H7 (cell line): Measurements from ENCODE around the gene MED9. TPM values are rescaled to one million over a fixed set of nuclear protein-coding genes. Genes with fewer than 3 reads are reported as not detected.

ENCODE experiments used
- DNase-seq: peaks from one replicate; pipeline ENCODE4 v3.0.0; 2012
- H3K27me3 ChIP-seq: 2 replicates; pipeline ENCODE4 v1.6.0; 2011; ENCODE audit warnings: mild to moderate bottlenecking, low read length; ENCODE audit not compliant: control insufficient read depth, insufficient read depth
- H3K36me3 ChIP-seq: replicated peaks from 2 replicates; pipeline ENCODE4 v1.5.1; 2011; ENCODE audit warnings: low read length; ENCODE audit not compliant: control insufficient read depth, insufficient read depth
- H3K4me3 ChIP-seq: 2 replicates; pipeline ENCODE4 v1.5.1; 2011; ENCODE audit warnings: low read depth, mild to moderate bottlenecking, control low read depth, low read length, moderate library complexity; ENCODE audit not compliant: insufficient read depth
- total RNA-seq: library from RNA; depleted of rRNA; stranded (reverse); fragments of >200 nt; shearing (Covaris generic); gene quantifications from 2 replicates; pipeline ENCODE4 v1.2.3, GENCODE V29; 2014; rRNA removed

The MED9 gene
- total RNA-seq, 1 experiment from 2014 or later, result 28.9 TPM

DNA sequence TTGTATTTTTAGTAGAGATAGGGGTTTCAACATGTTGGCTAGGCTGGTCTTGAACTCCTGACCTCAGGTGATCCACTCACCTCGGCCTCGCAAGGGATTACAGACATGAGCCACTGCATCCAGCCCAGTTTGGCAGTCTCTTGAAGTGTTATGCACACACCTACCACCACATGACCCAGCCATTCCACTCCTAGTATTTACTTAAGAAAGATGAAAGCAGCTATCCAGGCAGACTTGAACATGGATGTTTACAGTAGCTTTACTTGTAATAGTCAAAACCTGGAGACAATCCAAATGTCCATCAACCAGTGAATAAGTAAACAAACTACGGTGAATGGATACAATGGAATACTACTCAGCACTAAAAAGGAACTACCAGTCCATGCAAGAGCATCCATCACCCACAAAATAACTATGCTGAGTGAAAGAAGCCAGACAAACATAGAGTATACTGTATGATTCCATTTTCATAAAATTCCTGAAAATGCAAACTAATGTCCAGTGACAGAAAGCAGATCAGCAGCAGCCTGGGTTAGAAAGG is 57.2 kb downstream of the MED9 start:
- Histone ChIP-seq H3K36me3 (no peaks in the 10 kb centered on the region), H3K27me3 (no peaks in the 10 kb centered on the region), H3K4me3 (no peak overlapping the region)
- no peak for DNase-seq

DNA sequence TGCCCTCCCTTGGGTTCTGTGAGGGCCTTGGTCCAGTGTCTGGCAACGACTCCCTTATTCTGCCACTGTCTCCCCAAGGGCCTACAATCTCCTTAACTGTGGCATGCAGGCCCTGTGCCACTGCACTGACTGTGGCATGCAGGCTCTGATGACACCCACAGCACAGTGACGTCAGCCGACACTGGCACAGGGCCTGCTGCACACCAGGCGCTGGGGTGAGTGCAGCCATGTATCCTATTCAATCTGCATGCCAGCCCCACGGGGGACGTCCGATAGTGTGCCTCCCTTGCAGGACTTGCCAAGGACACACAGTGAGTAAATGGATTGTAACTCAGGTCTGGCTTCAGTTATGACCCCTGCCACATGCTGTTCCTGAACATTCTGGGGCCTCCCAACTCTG is 59.2 kb downstream of the MED9 start:
- DNase-seq, result no peak
- no peak overlapping the region for H3K4me3 ChIP-seq
- H3K36me3 ChIP-seq, result no peaks in the 10 kb centered on the region
- H3K27me3 ChIP-seq, result no peaks in the 10 kb centered on the region

DNA sequence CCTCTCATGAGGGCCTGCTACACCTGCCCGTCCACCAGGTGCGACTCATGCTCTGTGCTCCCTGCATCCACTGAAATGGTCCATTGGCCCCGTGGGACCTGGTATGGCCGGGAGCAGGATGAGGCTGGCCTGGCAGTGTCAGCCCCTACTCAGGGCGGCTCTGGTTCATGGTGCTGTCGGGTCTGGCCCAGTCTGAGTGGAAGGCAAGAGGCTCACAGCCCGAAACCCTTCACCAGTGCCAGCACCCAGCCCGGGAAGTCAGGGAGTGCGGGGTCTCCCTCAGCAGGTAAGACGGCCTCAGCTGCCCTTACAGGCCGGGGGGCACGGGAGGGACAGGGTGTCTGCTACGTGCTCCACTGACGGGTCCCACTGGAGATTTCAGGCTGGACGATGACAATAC is 59.9 kb downstream of the MED9 start:
- no peak for DNase-seq
- Histone ChIP-seq H3K27me3 (no peaks in the 10 kb centered on the region), H3K36me3 (no peaks in the 10 kb centered on the region), H3K4me3 (no peak overlapping the region)

DNA sequence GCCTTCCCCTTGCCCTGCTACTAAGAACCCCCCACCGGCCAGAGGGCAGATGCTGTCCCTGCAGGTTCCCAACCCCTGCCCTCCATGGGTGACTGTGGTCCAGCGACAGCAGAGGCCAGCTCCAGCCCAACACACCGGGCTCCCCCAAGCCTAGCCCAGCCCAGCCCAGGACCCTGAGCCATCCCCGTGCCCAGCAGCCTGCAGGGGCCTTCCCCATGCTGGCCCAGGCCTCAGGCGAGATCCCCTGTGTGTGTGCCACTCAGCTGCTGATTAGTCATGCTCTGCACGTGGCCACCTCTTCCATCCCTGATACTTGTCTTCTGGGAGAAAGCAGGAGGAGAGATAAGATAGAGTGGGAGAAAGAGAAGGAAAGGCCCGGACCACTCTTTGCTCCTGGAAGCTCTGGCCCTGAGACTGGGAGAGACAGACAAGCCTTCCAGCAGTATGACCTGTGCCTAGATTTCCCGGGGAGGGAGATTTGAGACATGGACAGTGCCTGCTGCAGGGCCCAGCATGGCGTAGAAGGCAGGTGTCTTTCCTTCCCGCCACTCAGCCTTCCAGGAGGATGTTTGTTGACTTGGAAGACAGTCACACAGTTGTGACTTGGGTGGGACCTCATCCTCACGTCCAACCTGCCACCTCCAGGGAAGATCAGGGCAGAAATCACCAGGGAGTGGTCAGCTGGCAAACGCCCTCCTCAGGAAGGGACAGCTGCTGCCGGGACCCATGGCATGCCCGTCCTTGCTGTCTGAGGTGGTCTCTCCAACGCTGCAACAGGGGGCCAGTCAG is 60.7 kb downstream of the MED9 start:
- DNase-seq, result no peak
- Histone ChIP-seq H3K36me3 (no peaks in the 10 kb centered on the region), H3K4me3 (no peak overlapping the region), H3K27me3 (no peaks in the 10 kb centered on the region)

DNA sequence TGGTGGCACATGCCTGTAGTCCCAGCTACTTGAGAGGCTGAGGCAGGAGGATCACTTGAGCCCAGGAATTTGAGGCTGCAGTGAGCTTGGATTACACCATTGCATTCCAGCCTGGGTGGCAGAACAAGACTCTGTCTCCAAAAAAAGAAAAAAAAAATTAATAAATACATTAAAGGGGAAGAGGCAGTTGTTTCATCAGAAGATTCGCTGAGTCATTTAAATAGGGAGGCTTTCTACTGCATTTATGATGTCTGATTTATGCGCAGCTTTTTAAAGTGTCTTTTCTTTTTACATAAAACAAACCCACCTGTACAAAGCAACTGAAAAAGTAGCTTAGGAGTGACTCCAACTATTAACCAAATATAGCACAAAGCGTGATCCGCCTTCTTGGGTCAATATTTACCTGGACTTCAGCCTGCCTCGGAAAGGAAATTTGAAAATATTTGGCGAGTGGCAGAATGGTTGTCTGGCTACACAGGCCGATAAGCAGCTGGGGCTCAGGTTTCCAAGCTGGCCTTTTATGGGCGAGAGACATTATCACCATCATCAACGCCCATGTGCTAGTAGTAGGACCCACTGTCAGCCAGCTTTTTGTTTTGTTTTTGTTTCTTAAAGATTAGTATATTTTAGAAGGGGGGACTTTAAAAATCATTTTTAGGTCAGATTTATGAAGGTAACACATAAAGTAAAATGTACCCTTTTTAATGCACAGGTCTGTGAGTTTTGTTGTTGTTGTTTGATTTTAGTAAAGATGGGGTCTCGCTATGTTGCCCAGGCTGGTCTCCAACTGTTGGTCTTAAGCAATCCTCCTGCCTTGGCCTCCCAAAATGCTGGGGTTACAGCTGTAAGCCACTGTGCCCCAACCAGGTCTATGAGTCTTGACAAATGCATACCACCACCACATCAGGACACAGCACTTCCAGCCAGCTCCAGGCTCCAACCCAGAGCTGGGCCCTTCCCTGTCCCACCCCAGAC is 61.9 kb downstream of the MED9 start:
- no peak overlapping the region for H3K4me3 ChIP-seq
- no peaks in the 10 kb centered on the region for H3K36me3 ChIP-seq
- no peaks in the 10 kb centered on the region for H3K27me3 ChIP-seq
- DNase-seq, result no peak

DNA sequence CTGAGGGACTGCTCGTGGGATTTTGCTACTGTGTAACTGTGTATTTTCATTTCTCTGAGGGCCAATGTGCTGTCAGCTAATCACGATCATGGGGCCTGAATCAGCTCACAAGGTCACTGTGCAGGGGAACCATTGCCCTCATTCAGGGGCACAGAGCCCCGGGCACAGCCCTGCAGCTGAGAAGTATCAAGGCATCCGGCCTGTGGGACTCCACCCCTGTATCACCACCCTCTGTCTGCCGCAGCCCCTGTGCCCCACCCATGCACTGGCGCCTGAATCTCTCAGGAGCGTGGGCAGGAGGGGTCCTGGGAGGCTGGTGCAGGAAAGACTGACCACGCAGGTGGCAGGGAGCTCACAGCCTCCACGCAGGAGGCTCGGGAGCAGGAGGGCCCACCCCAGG is 62.8 kb downstream of the MED9 start:
- Histone ChIP-seq H3K4me3 (no peak overlapping the region), H3K36me3 (no peaks in the 10 kb centered on the region), H3K27me3 (no peaks in the 10 kb centered on the region)
- DNase-seq, result no peak

DNA sequence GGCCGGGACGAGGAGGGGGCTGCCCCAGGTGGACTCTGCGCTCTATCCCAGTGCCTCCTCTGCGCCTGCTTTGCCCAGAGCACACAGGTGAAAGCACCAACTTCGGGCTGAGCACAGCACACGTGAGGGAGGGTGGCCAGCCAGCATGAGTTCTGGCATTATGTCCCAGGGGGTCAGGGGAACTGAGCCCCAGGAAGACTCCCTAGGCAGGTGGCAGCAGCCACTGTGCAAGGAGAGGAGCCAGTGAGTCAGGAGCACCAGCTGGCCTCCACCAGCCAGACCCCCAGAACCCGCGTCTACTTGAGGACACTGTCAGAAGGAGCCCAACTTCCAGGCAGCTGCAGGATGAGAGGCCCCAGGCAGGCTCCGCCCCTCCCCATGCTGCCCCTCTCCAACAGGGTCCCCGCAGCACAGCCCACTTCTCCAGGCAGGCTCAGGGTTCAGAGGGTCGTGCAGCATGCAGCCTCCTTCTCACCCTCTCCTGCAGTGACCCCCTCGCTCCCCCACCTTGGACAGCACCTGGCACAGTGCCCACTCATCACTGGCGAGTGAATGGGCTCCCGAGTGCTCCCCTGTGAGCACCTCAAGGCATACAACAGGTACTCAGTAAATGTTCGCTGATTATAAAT is 63.6 kb downstream of the MED9 start:
- H3K4me3 ChIP-seq, result no peak overlapping the region
- DNase-seq, result peak; percentile 84
- H3K36me3 ChIP-seq, result no peaks in the 10 kb centered on the region
- no peaks in the 10 kb centered on the region for H3K27me3 ChIP-seq

DNA sequence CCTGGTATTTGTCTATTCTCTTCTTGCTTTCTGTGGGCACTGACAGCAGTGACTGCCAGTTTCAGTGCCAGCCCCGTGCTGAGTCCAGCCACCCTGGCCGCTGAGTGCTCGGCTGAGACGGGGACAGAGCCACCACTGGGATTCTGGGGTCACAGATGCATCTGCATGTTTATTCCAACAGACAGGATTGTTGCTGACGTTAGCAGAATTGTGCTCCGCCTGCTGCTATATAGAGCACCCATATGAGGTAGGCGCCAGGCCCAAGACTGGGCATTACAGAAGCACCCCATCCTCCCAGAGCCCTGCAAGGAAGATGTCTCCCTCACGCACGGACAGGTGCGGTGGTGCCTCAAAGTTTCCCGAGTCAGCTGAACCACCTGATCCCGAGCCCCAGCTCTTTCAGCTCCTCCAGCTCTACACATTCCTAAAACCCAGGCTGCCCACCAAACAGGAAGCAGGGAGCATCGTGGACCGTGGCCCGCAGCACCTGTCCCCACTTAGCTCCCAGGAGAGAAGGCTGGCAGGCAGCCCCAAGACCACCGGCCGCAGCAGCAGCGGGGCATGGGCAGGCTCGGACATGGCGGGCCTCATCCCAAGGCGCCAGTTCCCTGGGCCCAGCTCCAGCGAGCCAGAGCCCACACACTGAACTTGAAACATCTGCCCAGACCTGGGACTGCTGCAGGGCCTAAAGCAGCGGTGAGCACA is 64.3 kb downstream of the MED9 start:
- DNase-seq, result no peak
- H3K4me3 ChIP-seq, result no peak overlapping the region
- no peaks in the 10 kb centered on the region for H3K36me3 ChIP-seq
- H3K27me3 ChIP-seq, result no peaks in the 10 kb centered on the region

DNA sequence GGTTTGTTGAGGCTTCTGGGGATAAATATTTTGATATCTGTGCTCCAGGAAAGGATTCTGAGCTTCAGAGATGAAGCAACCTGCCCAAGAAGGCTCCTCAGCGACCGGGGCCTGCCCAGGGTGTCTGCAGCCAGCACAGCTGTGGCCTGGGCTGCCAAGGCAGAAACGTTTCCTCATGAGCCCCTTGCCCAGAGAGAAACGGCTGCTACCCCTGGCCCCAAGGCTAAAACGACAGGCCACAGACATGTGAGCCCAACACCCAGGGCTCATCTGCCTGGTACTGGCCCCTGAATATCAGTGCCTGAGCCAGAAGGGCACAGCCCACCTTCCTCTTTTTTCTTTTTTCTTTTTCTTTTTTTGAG is 64.8 kb downstream of the MED9 start:
- Histone ChIP-seq H3K36me3 (no peaks in the 10 kb centered on the region), H3K4me3 (no peak overlapping the region), H3K27me3 (no peaks in the 10 kb centered on the region)
- no peak for DNase-seq

Other genes with a start within 250 kb of the MED9 start
- gene FLCN, start 239.8 kb upstream of the MED9 start, total RNA-seq, result 36.4 and 42.9 TPM in 2 replicates
- 106 and 125 TPM in 2 replicates for gene COPS3, start 195.8 kb upstream of the MED9 start, total RNA-seq
- gene NT5M, start 173.6 kb upstream of the MED9 start, total RNA-seq, result 14.5 and 41.2 TPM in 2 replicates
- gene RASD1, start 19.4 kb downstream of the MED9 start, total RNA-seq, result 5.3 and 5.6 TPM in 2 replicates
- gene PEMT, start 114.7 kb downstream of the MED9 start, total RNA-seq, result 99.1 and 126 TPM in 2 replicates
- 11.3 and 13.7 TPM in 2 replicates for gene RAI1, start 204.5 kb downstream of the MED9 start, total RNA-seq